ENCODE results near the gene ASTN2.

Gene ASTN2

DNA sequence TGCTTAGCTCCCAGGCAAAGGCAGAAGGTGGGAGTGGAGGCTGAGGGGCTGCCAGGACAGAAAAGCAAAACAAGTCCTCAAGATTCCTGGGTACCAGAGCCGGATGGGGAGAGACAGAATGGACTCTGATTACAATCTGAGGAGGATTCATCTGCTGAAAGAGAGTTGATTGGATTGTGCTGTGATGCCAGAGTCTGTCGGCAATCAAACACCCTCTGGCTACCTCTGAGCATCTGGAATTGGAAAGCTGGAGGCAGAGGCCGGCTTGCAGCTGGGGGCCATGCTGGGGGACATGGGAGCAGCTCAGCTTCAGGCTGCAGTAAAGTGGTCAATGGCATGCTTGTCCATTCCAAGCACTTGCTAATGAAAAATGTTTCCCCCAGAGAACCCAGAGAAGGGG, 59.3 kb downstream of the ASTN2 start:
- no peak for DNase-seq

DNA sequence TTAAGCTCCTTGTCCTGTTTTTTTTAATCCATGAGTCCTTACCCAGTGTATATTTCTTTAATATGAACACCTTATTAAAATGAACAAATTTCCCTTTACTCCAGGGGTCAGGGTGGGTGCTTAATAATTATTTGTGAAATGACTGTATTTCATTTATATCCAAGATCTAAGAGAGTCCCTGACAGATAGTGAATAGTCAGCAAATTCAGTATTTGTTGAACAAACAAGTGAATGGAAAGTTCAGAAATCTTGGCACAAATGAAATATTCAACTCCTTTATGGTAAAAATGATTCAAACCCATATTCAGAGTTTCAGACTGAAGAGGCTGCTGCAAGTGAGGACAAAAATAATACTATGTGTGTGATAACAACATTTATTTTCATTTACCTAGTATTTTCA, 59.9 kb downstream of the ASTN2 start:
- no peak for DNase-seq

DNA sequence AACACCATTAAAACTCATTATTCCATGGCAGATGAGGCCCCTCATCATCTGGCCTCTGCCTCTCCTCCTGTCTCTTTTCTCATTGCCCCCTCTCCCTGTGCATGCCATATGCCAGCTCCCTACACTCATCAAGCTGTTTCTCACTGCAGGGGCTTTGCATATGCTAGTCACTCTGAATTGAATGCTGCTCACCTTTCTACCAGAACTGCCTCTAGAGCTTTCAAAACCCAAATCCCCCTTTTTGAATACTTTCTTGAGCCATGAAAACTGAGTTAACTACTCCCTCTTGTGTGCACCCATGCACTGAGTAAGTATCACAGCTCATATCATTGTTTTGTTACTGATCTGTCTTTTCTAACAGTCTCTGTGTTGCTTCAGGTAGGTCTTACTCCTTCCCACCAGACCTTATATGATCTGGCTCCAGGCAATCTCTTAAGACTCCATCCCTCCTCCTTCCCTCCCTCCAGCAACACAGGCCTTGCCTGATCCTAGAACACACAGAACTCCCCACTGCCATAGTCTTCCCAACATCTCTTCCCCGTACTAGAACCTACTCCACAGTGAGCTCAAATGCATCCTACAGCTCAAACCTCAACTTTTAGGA, 60.5 kb downstream of the ASTN2 start:
- DNase-seq = no peak

DNA sequence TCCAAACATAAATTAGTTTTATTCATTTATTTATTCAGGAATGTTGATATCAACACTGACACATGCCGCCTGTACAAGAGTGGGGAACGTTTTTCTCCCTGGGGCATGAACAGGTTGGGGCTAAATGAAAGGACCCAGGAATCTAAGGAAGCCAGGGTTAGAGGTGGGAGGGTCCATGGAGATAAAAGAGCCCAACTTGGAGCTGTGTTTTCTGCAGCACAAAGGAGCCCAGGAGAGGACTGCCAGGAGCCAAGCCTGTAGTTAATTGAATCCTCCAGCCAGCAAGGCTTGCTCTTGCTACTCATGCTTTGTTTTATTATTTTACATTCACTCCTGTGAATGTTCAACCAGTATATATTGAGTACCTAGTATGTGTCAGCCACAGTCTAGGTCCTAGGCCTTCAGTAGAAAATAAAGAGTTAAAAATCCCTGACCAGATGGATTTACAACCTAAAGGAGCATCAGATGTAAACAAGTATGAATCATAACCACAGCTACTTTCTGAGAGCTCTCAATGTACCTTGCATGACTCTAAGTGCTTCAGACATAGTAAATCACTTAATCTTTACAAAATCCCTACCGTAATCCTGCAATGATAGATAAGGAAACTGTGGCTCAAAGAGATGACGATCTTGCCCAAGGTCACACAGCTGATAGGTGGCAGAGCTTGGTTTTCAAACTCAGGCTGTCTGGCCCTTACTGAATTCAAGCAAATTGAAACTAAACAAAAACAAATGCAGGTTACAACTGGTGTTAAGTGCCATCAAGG, 69.8 kb downstream of the ASTN2 start:
- no peak for DNase-seq

DNA sequence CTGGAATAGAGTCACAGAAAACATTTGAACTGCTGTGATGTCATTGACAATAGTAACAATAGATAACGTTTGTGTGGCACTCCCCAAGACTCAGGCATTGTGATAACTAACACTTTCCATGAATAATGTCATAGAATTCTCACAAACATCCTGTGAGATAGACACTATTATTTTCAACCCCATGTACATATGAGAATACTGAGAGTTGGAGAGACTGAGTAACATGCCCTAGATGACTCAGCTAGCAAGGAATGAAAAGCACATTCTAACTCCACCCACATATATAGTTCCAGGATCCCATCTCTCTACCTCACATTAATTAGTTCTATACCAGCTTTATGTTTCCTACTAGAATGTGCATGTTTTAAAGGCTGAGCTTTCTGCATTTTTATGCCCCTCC, 71.4 kb downstream of the ASTN2 start:
- DNase-seq = peak; percentile 15

DNA sequence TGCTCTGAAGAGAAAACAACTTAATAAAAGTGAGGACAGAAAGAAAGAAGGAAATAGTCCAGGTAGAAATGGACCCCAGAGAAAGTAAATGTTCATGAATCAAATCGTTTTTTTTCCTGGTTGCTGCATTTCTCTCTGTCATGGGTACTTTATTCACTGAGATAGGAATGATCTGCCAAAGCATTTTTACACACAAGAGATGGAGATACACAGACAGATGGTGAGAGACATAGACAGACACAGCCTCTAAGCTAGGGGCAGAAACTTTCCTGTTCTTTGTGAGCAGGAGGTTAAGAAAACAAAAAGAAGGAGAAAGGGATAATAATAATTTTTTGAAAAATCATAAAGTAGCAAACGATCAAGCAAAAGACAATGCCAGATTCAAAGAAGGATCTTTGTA, 73.7 kb downstream of the ASTN2 start:
- no peak for DNase-seq

DNA sequence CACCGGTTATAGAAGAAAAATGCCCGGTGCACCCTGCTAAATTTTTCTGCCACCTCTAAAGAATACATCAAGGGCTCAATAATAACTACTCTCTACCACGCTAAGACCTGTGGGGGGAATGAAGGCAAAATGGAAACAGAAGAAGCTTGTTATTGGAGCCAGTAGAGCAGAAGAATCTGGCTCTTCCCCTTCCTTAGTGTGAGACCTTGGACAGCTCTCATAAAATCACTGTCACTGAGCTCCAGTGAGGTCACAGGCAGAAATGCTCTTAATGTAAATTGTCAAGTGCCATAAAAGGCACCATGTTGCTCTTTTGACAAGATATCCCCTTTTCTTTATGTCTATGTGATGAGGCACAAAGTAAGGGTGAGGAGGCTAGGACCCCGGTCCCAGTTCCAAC, 74.4 kb downstream of the ASTN2 start:
- no peak for DNase-seq

DNA sequence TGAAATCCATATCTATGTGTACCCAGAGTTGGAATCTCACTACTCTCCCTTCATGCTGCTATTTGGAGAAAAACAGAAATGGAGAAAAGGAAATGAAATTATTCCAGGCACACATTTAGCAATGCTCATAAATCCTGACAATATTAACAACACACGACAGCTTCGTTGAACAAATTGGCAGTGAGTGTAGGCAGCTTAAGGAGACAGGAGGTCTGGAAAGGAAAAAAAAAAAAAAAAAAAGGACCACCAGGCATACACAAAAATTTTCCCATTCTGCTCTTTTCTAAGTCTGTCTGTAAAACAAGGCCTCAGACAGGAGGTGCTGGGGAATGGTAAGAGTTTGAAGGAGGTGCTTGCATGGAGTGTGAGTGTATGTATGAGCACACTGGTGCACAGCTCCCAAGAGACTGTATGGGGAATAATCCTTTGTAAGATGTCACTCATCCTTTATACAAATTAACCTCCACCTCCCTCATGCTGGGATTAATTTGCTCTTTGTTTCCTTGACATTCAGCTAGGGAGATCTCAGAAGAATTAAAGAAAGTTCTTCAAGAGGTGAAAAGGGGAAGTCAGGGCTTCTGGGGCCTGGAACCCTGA, 78.9 kb downstream of the ASTN2 start:
- DNase-seq = no peak

DNA sequence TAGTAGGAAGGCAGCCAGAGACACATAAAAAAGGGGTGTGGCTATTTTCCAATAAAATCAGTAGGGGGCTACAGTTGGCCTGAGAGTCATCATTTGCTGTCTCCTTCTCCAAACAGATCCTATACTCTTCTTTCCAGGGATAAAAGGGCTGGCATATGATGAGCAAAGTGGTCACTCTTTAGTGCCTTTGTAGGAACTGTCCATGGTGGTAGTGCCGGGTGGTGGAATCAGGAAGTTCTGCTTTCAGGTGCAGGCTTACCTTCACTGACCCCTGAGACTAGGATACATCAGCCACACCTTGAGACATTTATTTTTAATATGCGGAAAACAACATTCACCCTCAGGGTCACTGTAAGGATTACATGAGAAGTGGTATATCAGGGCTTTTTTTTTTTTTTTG, 80.8 kb downstream of the ASTN2 start:
- DNase-seq = no peak

DNA sequence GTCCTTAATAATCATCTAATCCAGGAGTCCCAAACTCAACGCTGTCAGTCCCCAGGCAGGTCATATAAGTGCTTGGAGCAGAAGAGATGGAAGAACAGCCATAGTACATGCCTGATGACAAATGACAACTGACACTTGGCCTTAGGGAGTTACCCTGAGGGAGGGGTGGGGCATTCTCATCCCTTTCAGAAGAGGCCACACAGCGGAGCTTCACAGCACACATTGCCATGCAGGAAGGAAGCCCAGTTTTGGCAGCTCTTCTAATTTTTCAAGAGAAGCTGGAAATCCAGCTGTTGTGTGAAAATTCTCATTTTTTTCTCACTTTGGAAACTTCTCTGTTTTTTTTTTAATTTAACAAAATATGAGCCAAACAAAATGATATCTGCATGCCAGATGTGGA, 89.0 kb downstream of the ASTN2 start:
- DNase-seq = no peak

DNA sequence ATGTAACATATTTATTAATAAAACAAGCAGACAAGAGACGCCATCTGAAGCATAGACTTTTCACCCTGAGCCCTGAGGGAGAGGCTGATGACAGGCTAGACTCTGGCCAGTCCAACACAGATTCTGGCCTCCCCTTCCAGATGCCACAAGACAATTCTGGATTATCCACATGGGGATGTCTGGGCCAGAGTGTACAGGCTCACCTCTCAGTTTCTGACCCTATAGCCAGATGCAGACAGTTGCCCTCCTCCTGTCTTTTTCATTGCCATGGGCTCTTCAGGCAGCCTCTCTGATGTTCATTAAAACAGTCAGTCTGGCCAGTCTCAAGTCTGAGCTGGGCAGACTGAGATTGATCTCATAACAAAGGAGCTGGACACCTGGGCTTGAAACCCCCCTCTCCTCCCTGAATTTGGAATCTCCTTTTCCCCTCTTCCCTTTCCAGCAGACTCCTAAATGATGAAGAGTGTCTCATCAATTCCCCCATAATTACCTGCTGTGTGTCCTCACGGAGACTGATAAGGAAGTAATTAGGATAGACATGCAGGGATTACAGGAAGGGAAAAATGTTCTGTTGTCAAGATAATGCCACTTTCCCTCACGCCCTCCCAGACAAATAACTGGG, 89.6 kb downstream of the ASTN2 start:
- DNase-seq = no peak

DNA sequence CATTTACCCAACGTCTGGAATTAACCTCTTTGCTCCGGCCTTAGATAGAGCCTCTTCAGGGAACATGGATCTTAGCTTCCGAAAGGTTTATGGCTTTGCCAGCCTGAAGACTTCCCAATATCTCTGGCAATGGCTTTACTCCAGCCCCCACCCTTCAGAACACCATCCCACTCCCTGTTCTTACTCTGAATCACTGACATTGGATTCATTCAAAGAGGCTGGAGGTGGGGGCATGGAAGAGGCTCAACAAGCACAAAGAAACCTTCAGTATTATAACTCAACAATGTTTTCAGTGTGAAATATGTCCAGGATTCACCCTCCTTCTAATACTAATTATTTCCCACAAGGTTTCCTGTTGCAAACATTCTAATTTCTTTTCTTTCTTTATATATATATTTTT, 91.5 kb downstream of the ASTN2 start:
- no peak for DNase-seq

DNA sequence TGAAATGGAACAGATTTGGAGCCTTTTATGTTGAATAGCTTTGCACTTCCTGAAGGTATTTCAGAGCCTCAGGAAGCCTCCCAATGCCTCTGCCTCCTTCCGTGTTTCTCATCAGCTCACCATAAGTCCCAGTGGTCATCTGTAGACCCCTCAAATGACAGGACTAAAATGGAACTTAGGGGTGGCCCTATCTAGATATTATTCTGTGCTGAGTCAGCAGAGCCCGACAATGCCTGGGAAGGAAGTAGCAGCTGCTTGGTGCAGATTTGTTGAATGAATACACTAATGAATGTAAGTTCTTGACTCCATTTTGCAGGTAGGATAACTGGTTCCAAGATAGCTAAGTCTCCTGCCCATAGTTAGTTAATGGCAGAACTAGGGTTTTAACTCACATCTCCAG, 97.7 kb downstream of the ASTN2 start:
- DNase-seq = no peak

DNA sequence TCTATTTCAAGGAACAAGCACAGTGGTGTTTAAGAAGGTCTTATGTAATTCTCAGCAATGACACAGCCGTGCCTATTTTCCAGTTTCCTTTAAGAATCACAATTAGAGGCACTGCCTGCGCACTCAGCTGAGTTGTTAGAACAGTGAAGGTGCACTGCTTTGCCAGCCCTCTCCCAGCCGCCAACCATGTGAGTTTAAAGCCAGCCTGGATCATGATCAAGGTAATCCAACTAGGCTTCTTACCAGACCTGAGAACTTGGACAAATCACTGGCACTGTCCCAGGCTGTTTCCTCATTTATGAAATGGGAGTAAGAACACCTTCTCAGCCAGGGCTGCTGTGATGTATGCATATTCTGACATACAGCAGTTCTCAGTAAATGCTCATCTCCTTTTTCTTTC, 99.6 kb downstream of the ASTN2 start:
- DNase-seq = no peak

DNA sequence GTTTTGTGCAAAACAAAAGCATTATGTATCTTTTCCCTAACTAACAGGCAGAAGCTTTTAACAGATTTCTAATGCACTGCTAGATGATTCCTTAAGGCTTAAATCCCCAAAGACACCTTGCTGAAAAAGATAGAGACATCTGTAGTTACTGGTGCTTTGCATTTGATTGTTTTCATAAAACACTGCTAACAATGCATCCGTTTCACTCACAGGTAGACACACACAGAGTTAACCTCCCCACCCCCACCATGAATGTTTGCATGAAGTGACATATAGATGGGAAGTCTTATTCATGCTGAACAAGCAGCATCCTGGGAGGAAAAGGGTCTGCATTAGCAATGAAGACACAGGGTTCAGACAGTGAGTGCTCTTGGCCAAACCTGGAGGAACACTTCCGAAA, 100.9 kb downstream of the ASTN2 start:
- no peak for DNase-seq

DNA sequence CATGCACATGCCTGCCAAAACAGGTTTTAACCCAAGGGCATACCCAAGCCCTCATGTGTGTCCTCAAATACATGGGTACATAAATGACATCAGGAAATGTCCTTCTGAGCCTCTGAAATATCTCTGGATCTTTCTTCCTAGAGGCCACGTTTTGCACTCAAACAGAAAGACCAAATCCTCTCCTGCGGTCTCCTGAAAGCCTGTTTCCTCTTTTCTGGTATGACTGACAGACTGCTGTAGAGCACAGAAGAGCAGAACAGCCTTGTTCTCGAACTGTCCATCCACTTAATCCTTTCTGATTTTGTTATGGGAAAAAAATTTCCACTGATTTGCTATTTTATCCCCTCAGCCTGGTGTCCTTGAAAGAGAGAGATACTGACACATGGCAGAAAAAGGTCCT, 107.2 kb downstream of the ASTN2 start:
- no peak for DNase-seq

DNA sequence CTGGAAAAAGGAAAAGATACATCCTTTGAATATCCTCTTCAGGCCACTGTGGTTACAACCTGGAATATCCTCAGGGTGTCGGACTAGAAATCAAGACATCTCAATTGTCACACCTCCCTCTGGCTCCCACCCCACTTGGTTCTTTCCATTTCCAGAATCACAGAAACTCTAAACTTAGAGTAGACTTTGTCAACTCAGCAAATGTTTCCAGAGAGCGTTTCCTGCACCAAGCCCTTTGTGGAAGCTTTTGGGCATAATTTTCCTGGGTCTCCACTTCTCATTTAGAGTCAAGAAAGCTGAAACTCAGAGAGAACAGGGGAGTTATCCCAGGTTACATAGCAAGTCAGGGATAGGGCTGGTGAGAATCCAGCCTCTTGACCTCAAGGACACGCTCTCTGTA, 108.8 kb downstream of the ASTN2 start:
- DNase-seq = no peak

DNA sequence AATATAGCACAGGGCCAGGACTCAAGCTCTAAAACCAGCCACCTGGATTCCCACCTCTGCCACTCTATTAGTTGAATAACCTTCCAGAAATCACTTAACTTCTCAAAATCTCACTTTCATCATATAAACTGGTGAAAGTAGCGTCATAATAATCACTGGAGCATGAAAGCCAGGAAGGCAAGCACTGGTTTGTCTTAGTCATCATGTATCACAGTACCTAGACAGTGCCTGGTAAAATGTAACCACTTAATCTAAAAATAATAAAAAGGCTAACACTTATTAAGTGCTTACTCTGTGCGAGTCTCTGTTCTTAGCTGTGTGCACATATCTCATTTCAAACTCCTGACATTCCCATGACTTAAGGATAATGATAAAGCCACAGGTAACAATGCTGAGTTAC, 109.4 kb downstream of the ASTN2 start:
- no peak for DNase-seq

DNA sequence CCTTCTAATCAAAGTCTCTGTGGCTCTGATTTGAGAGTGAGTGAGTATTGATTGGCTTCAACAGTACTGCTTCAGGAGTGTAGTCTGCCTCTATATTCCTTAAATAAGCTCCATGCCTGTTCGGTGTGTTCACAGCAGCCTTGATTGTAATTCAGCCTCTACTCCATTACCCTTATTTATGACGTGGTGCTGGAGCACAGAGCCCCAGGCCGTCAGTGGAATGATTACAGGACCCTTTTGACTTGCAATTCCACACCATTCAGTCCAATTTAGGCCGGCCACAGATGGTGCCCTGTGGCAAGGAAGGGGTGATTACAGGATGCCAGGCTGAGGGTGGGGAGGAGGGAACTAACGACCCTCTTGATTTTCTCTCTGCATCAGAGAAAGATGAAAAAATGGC, 110.3 kb downstream of the ASTN2 start:
- DNase-seq = no peak

DNA sequence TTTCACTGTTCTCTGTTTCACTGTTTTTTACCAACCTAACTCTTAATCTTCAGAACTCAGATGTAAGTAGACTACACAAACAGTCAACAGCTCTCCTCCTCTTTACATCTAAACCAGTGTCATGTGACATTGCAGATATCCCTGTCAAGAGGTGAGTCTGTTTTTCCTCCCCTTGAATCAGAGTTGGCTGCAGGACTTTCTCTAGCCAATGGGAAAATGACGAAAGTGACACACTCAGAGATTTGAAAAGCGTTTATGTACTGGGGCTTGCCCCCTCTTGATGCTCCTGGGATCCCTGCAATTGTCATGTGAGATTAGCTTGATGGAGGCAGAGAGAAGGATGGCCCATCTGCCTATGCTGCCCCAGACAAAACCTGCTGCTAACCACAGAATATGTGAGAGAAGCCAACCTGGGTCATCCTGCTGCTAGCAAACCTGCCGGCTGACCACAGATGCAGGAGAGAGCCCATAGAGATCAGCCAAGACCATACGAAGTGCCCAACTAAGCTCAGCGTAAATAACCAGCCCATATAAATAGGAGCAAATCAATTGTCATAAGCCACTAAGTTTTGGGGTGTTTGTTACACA, 111.1 kb downstream of the ASTN2 start:
- DNase-seq = no peak

DNA sequence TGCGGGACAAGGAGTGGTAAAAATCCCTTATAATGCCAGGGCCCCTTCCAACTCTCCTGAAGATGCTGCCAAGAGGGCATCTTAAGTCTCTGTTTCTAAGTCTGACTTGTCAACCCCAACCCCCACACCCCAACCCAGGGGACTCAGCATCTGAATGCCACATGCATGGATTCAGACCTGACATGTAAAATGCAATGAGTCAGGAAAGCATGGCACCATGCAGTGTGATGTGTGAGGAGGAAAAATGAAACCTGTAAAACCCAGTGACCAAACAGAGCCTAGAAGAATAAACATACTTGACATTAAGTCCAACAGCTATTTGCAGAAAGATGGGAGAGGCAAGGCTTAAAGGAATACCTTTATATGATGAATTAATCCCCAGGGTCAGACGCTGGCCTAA, 112.4 kb downstream of the ASTN2 start:
- no peak for DNase-seq

DNA sequence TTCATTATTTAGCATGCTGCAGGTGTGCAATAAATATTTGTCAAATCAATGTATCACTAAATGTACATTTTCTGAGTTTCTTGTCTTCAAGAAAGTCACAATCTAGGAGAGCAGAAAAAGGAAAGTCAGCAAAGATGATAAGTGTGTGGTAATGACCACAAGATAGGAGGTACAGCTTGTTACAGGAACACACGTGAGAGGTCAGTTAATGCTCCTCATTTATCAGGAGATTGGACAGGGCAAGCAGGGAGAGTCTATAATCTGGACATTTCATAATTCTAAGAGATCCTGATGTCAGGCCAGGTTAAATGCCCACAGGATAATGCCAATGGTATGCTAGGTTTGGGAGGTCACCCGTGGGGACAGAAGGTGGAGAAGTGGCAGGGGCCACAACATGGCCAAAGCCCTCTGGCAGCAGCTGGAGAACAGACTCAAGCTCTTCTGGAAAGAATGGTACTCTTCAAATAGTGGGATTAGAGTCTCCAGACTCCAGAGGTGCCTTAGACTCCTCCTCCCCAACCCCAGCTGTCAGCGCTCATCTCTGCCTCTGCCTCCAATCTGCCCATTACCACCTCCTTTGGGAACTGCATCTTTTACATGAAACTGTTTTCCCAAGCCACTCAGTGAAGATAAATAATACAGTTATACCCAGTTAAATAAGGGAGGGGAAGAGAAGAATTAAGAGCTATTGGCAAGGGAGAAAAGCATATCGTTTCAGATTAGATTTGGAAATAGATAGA, 114.3 kb downstream of the ASTN2 start:
- no peak for DNase-seq

DNA sequence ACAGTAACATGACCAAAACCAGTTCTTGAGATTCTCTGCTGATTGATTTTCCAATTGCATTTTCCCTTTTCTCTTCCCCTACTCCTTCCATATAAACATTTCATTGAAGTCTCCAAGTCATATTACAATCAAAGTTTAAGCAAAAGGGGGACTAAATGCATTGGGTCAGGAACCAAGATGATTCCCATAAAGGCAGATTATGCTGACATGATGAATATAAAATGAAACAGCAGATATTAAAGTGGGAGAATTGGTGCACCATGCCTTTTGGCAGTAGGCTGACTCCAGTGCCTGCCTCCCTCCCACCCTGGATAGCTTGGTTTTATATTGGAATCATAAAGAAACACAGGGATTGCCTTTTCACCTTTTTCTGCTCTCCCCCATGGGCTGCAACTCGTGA, 118.4 kb downstream of the ASTN2 start:
- no peak for DNase-seq
